Hematopoietic multipotent progenitor cell treated with erythropoietin and hydrocortisone succinate and interleukin-3 and kit ligand, for 8 days (in vitro differentiated cells): Measurements from ENCODE around the gene ZCCHC2.

Experiments used
- DNase-seq: peaks from one replicate; pipeline ENCODE4 v3.0.0-alpha.2; 2015

The ZCCHC2 gene

GRCh38 chr18:62583376-62583775 is 60.6 kb downstream of the ZCCHC2 start:
- DNase-seq, result no peak

GRCh38 chr18:62584241-62585120 is 61.7 kb downstream of the ZCCHC2 start:
- peak; percentile 90 for DNase-seq

GRCh38 chr18:62585274-62586150 is 62.7 kb downstream of the ZCCHC2 start:
- DNase-seq, result no peak

GRCh38 chr18:62586151-62586774 is 63.4 kb downstream of the ZCCHC2 start:
- DNase-seq, result peak; percentile 70

GRCh38 chr18:62586781-62587487 is 64.1 kb downstream of the ZCCHC2 start:
- no peak for DNase-seq

- no peak for DNase-seq
Observed at GRCh38 chr18:62587689-62588088, 64.9 kb downstream of the ZCCHC2 start.

- DNase-seq, result no peak
Observed at GRCh38 chr18:62588217-62588616, 65.4 kb downstream of the ZCCHC2 start.

- no peak for DNase-seq
Observed at GRCh38 chr18:62590799-62591590, 68.2 kb downstream of the ZCCHC2 start.

GRCh38 chr18:62596145-62597005 is 73.5 kb downstream of the ZCCHC2 start:
- no peak for DNase-seq

- no peak for DNase-seq
Observed at GRCh38 chr18:62601871-62602270, 79.0 kb downstream of the ZCCHC2 start.

- DNase-seq, result no peak
Observed at GRCh38 chr18:62602706-62603105, 79.9 kb downstream of the ZCCHC2 start.

- DNase-seq, result no peak
Observed at GRCh38 chr18:62603211-62603610, 80.4 kb downstream of the ZCCHC2 start.

- no peak for DNase-seq
Observed at GRCh38 chr18:62603979-62604378, 81.2 kb downstream of the ZCCHC2 start.

GRCh38 chr18:62605685-62606084 is 82.9 kb downstream of the ZCCHC2 start:
- no peak for DNase-seq

- DNase-seq, result no peak
Observed at GRCh38 chr18:62606106-62606505, 83.3 kb downstream of the ZCCHC2 start.

- no peak for DNase-seq
Observed at GRCh38 chr18:62607302-62607701, 84.5 kb downstream of the ZCCHC2 start.

- no peak for DNase-seq
Observed at GRCh38 chr18:62607708-62608428, 85.0 kb downstream of the ZCCHC2 start.

GRCh38 chr18:62609764-62610163 is 86.9 kb downstream of the ZCCHC2 start:
- no peak for DNase-seq

GRCh38 chr18:62610351-62610700 is 87.5 kb downstream of the ZCCHC2 start:
- no peak for DNase-seq

- DNase-seq, result no peak
Observed at GRCh38 chr18:62610701-62611411, 88.0 kb downstream of the ZCCHC2 start.
